HCT116 (cell line): ENCODE data around the gene CNST. TPM values are rescaled to one million over a fixed set of nuclear protein-coding genes. Genes with fewer than 3 reads are reported as not detected.

Experiments used
- ATAC-seq: fragments of 200-7000 bp; cut with Tn5 transposase; 2 replicates; pipeline ENCODE4 v1.9.1; 2020; ENCODE audit warnings: mild to moderate bottlenecking, moderate library complexity
- BruUV-seq: library from RNA; stranded (reverse); fragments of 400-500 nt; replicated peaks from 2 replicates; lab custom pipeline; 2021; lab: Mats Ljungman, UMichigan
- CTCF ChIA-PET: fragments of 300-600 bp; sonication (Branson Sonifier 250); formaldehyde crosslinking; loops from one replicate; lab custom pipeline; 2021; ENCODE audit warnings: antibody characterized with exemption; lab: Charles Lee
- POLR2A ChIA-PET: fragments of 300-600, 350-600 bp; sonication (Branson Sonifier 250); formaldehyde crosslinking; loops from one replicate; lab custom pipeline; 2021; ENCODE audit warnings: antibody characterized with exemption; lab: Charles Lee
- RAD21 ChIA-PET, 2 experiments: fragments of 300-600 bp; sonication (Branson Sonifier 250); formaldehyde crosslinking; loops; one replicate each; lab custom pipeline; 2023; ENCODE audit warnings: low total read pairs in 2 of 2; ENCODE audit not compliant: uncharacterized antibody in 2 of 2, unreplicated experiment in 2 of 2, low non-redundant PET in 1 of 2; lab: Charles Lee
- DNase-seq: peaks from one replicate; pipeline ENCODE4 v3.0.0-alpha.2; 2010; ENCODE audit warnings: low read depth, low spot score
- H2AFZ ChIP-seq: fragments of 200-600 bp; shearing (Covaris generic), sonication (generic); 2 replicates; pipeline ENCODE4 v1.6.1; 2017; ENCODE audit warnings: low read depth, mixed run types, mixed read lengths, antibody characterized with exemption, low read length; ENCODE audit not compliant: poor library complexity, severe bottlenecking
- H3K27ac ChIP-seq: 2 replicates; pipeline ENCODE4 v1.5.1; 2012; ENCODE audit warnings: low read depth, low read length
- H3K27me3 ChIP-seq: fragments of 200-600 bp; sonication (generic); 2 replicates; pipeline ENCODE4 v1.6.1; 2016; ENCODE audit warnings: mixed run types, low read length, mixed read lengths; ENCODE audit not compliant: insufficient read depth
- H3K36me3 ChIP-seq, 2 experiments: fragments of 200-500 bp in 1 of 2; fragments of 200-600 bp in 1 of 2; sonication (Bioruptor generic) in 1 of 2; sonication (generic) in 1 of 2; 2 replicates each; pipeline versions ENCODE4 v1.5.1 to v1.6.1; 2014 to 2016; ENCODE audit warnings: low read length in 2 of 2, inconsistent platforms in 1 of 2, mixed read lengths in 1 of 2, mixed run types in 1 of 2; ENCODE audit not compliant: insufficient read depth in 2 of 2, control insufficient read depth in 1 of 2
- H3K4me1 ChIP-seq, 2 experiments: fragments of 200-600 bp in 1 of 2; sonication (generic) in 1 of 2; 2 replicates each; pipeline versions ENCODE4 v1.5.1 to v1.6.1; 2012 to 2017; ENCODE audit warnings: low read length in 2 of 2, inconsistent platforms in 1 of 2, mild to moderate bottlenecking in 1 of 2, mixed read lengths in 1 of 2, mixed run types in 1 of 2, moderate library complexity in 1 of 2; ENCODE audit not compliant: insufficient read depth in 2 of 2, control insufficient read depth in 1 of 2
- H3K4me2 ChIP-seq: fragments of 200-600 bp; sonication (generic); 2 replicates; pipeline ENCODE4 v1.6.1; 2017; ENCODE audit warnings: mixed run types, low read length, mixed read lengths
- H3K4me3 ChIP-seq, 2 experiments: fragments of 200-600 bp in 1 of 2; sonication (generic) in 1 of 2; replicated peaks in 1 of 2; 2 replicates each; pipeline ENCODE4 v1.5.1; 2011 to 2016; ENCODE audit warnings: low read length in 2 of 2, control low read depth in 1 of 2, low read depth in 1 of 2, mild to moderate bottlenecking in 1 of 2, mixed read lengths in 1 of 2, mixed run types in 1 of 2
- H3K79me2 ChIP-seq: fragments of 200-600 bp; sonication (generic); 2 replicates; pipeline ENCODE4 v1.6.1; 2017; ENCODE audit warnings: mild to moderate bottlenecking, mixed run types, low read length, moderate library complexity, mixed read lengths; ENCODE audit not compliant: insufficient read depth
- H3K9ac ChIP-seq: fragments of 200-600 bp; sonication (generic); 2 replicates; pipeline ENCODE4 v1.6.1; 2016; ENCODE audit warnings: low read length, mixed read lengths
- H3K9me2 ChIP-seq: fragments of 200-600 bp; sonication (generic), shearing (Covaris generic); 2 replicates; pipeline ENCODE4 v1.6.1; 2017; ENCODE audit warnings: mixed run types, mild to moderate bottlenecking, moderate library complexity; ENCODE audit not compliant: insufficient read depth
- H3K9me3 ChIP-seq, 2 experiments: fragments of 200-500 bp in 1 of 2; fragments of 200-600 bp in 1 of 2; sonication (Bioruptor generic) in 1 of 2; sonication (generic) in 1 of 2; 2 replicates each; pipeline ENCODE4 v1.6.1; 2014 to 2017; ENCODE audit warnings: low read length in 2 of 2, mixed read lengths in 2 of 2, inconsistent platforms in 1 of 2, low read depth in 1 of 2, mild to moderate bottlenecking in 1 of 2, mixed run types in 1 of 2, moderate library complexity in 1 of 2; ENCODE audit not compliant: control insufficient read depth in 1 of 2, insufficient read depth in 1 of 2
- H4K20me1 ChIP-seq: fragments of 200-600 bp; sonication (generic), shearing (Covaris generic); 2 replicates; pipeline ENCODE4 v1.6.1; 2017; ENCODE audit warnings: mixed run types, mild to moderate bottlenecking, moderate library complexity; ENCODE audit not compliant: insufficient read depth
- CBX3 ChIP-seq: IDR thresholded peaks from 2 replicates; pipeline ENCODE4 v1.6.1; 2012; ENCODE audit warnings: low read depth
- CTCF ChIP-seq, 3 experiments: fragments of 200-600 bp in 1 of 3; sonication (generic) in 1 of 3; IDR thresholded peaks in 2 of 3; conservative IDR thresholded peaks in 1 of 3; 2 replicates each; pipeline ENCODE4 v1.5.1; 2012 to 2017; ENCODE audit warnings: low read depth in 2 of 3, low read length in 2 of 3, antibody characterized with exemption in 1 of 3, borderline replicate concordance in 1 of 3, control low read depth in 1 of 3, mild to moderate bottlenecking in 1 of 3, mixed read lengths in 1 of 3, mixed run types in 1 of 3, moderate library complexity in 1 of 3; ENCODE audit not compliant: insufficient read depth in 1 of 3
- MAX ChIP-seq: IDR thresholded peaks from 2 replicates; pipeline ENCODE4 v1.6.1; 2012
- POLR2A ChIP-seq: IDR thresholded peaks from 2 replicates; pipeline ENCODE4 v1.7.0; 2011; ENCODE audit warnings: borderline replicate concordance; ENCODE audit not compliant: insufficient read depth, insufficient read length; ENCODE audit errors: extremely low read depth
- POLR2AphosphoS5 ChIP-seq: IDR thresholded peaks from 2 replicates; pipeline ENCODE4 v1.6.1; 2011; ENCODE audit warnings: mild to moderate bottlenecking, low read depth, low read length, moderate library complexity
- YY1 ChIP-seq: IDR thresholded peaks from 2 replicates; pipeline ENCODE4 v1.6.1; 2011; ENCODE audit warnings: low read length, low read depth, moderate library complexity, mild to moderate bottlenecking; ENCODE audit not compliant: insufficient replicate concordance; ENCODE audit errors: extremely low read depth
- intact Hi-C: fragments of 100-400 bp; cut with micrococcal nuclease; formaldehyde crosslinking; loops from 2 replicates; pipeline ENCODE4 v1.10.0; 2022
- total RNA-seq: library from RNA; stranded (reverse); gene quantifications from one replicate; pipeline ENCODE4 v1.2.1, GENCODE V29; 2021; ENCODE audit not compliant: unreplicated experiment

CNST gene
- total RNA-seq, 1 experiment from 2014 or later: 13.5 TPM

DNA sequence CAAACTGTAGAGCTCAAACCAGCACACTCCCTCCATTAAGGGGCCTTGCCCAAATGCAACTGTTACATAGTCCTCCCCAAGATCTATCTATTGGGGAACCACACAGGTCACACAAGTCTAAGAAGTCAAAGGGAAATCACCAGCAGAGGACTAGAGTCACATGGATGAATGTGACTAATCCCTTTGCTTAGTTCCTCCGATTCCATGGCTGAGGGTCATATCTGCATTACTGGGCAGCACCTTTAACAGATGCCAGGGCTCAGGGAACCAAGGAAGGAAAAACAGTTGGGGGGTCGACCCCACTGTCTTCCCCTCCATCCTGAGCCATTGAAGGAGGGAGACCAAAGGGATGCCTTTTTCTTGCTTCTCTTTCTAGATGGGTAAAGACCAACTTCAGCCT is 35.8 kb upstream of the CNST start:
- RAD21 ChIA-PET: no interaction called here
- H4K20me1 ChIP-seq: no peaks in the 10 kb centered on the region
- H3K9ac ChIP-seq: no peak overlapping the region
- POLR2A ChIA-PET: no interaction called here
- CTCF ChIA-PET: no interaction called here
- no peaks in the 10 kb centered on the region for H3K4me1 ChIP-seq
- H3K27me3 ChIP-seq: no peaks in the 10 kb centered on the region
- H3K27ac ChIP-seq: no peak overlapping the region
- intact Hi-C loops: no loop called here
- TF ChIP-seq CBX3: peak; percentile 80
- TF ChIP-seq MAX: peak; percentile 18; the same call in 1 of the 2 replicates
- TF ChIP-seq YY1: no peak
- TF ChIP-seq, all 23 proteins: peak for 2
- Histone ChIP-seq H3K4me2 (no peak overlapping the region), H3K9me2 (no peaks in the 10 kb centered on the region), H3K36me3 (no peaks in the 10 kb centered on the region), H3K9me3 (0 out of 4 replicates have a peak, but pooled peaks cover 0 to 4% of the 10 kb centered on the region in 2 experiments), H3K4me3 (no peak overlapping the region), H2AFZ (no peak overlapping the region), H3K79me2 (no peaks in the 10 kb centered on the region)
- ATAC-seq (no peak), DNase-seq (no peak)
- no TSS peak for BruUV-seq

DNA sequence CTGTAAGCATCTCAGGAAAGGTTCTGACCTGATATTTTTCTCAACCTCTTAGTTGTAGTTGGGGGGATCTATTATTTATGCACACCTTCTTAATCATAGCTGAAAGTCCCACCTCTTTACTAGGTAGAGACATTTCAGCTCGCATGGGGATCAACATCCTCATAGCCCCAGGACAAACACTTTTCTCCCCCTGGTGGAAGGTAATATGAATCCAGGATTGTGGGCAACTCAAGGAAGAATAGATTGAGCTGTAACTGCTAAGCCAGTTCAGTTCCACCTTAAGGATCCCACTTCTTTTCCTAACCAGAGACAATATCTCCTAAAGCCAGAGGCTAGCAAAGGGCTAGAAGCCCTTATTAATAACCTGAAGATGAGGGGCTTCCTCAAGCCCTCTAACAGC is 33.7 kb upstream of the CNST start:
- ChIA-PET CTCF (no interaction called here), RAD21 (no interaction called here), POLR2A (no interaction called here)
- TF ChIP-seq POLR2AphosphoS5 (no peak), CTCF (IDR thresholded peaks at IDR 0.05 in 2 of 3, conservative IDR thresholded peaks at IDR 0.05 in 1 of 3; ENCODE audit: borderline replicate concordance in 1 of 3, insufficient read depth in 1 of 3, low read depth in 2 of 3, low read length in 2 of 3) (0 out of 6 replicates have a peak, but pooled peaks of 1 of the 3 experiments have one; percentile 21), MAX (no peak), POLR2A (no peak)
- no peak overlapping the region for H3K4me3 ChIP-seq
- BruUV-seq: no TSS peak
- H2AFZ ChIP-seq: no peak overlapping the region
- DNase-seq (no peak), ATAC-seq (peak; percentile 47; the same call in 1 of the 2 replicates)
- H3K27me3 ChIP-seq: no peaks in the 10 kb centered on the region
- intact Hi-C loops: no loop called here
- H3K4me1 ChIP-seq: no peaks in the 10 kb centered on the region
- H3K27ac ChIP-seq: no peak overlapping the region
- no peaks in the 10 kb centered on the region for H3K9me2 ChIP-seq
- no peak overlapping the region for H3K4me2 ChIP-seq
- no peak overlapping the region for H3K9ac ChIP-seq
- no peaks in the 10 kb centered on the region for H3K79me2 ChIP-seq
- 0 out of 4 replicates have a peak, but pooled peaks cover 0 to 4% of the 10 kb centered on the region in 2 experiments for H3K9me3 ChIP-seq
- H4K20me1 ChIP-seq: no peaks in the 10 kb centered on the region
- no peaks in the 10 kb centered on the region for H3K36me3 ChIP-seq
